MM.1S (cell line): Measurements from ENCODE around the gene GUF1.

ENCODE experiments used
- DNase-seq: peaks from one replicate; pipeline ENCODE4 v3.0.0-alpha.2; 2015
- H2AFZ ChIP-seq: fragments of 300-600 bp; sonication (generic); 2 replicates; pipeline ENCODE4 v1.6.0; 2016; ENCODE audit warnings: antibody characterized with exemption, low read length
- H3F3A ChIP-seq: fragments of 300-600 bp; sonication (generic); 2 replicates; pipeline ENCODE4 v1.6.1; 2016; ENCODE audit warnings: mild to moderate bottlenecking, antibody characterized with exemption, low read length, moderate library complexity, mixed read lengths; ENCODE audit not compliant: insufficient read depth
- H3K27ac ChIP-seq: fragments of 300-600 bp; sonication (generic); 2 replicates; pipeline ENCODE4 v1.5.1; 2016; ENCODE audit warnings: mild to moderate bottlenecking, low read length
- H3K27me3 ChIP-seq: fragments of 300-600 bp; sonication (generic); replicated peaks from 2 replicates; pipeline ENCODE4 v1.6.0; 2016; ENCODE audit warnings: low read length; ENCODE audit not compliant: insufficient read depth
- H3K36me3 ChIP-seq: fragments of 300-600 bp; sonication (generic); replicated peaks from 2 replicates; pipeline ENCODE4 v1.6.1; 2016; ENCODE audit warnings: mild to moderate bottlenecking, low read length, mixed read lengths; ENCODE audit not compliant: insufficient read depth
- H3K4me1 ChIP-seq: fragments of 300-600 bp; sonication (generic); 2 replicates; pipeline ENCODE4 v1.6.1; 2016; ENCODE audit warnings: low read length, mixed read lengths
- H3K4me2 ChIP-seq: fragments of 300-600 bp; sonication (generic); 2 replicates; pipeline ENCODE4 v1.6.0; 2016; ENCODE audit warnings: low read depth, low read length
- H3K4me3 ChIP-seq: fragments of 300-600 bp; sonication (generic); 2 replicates; pipeline ENCODE4 v1.5.1; 2016; ENCODE audit warnings: low read length, mixed read lengths
- H3K79me2 ChIP-seq: fragments of 300-600 bp; sonication (generic); 2 replicates; pipeline ENCODE4 v1.6.1; 2016; ENCODE audit warnings: mixed run types, low read length, mixed read lengths
- H3K9ac ChIP-seq: fragments of 300-600 bp; sonication (generic); 2 replicates; pipeline ENCODE4 v1.6.1; 2016; ENCODE audit warnings: low read length, mixed read lengths
- H3K9me2 ChIP-seq: fragments of 300-600 bp; sonication (generic); replicated peaks from 2 replicates; pipeline ENCODE4 v1.6.1; 2016; ENCODE audit warnings: mild to moderate bottlenecking, low read length, mixed read lengths; ENCODE audit not compliant: insufficient read depth
- H3K9me3 ChIP-seq: fragments of 300-600 bp; sonication (generic); replicated peaks from 2 replicates; pipeline ENCODE4 v1.6.1; 2016; ENCODE audit warnings: mild to moderate bottlenecking, low read length, mixed read lengths; ENCODE audit not compliant: insufficient read depth
- H4K20me1 ChIP-seq: fragments of 300-600 bp; sonication (generic); 2 replicates; pipeline ENCODE4 v1.6.1; 2016; ENCODE audit warnings: mild to moderate bottlenecking, low read length, moderate library complexity, mixed read lengths; ENCODE audit not compliant: insufficient read depth
- EZH2 ChIP-seq: fragments of 300-600 bp; sonication (generic); optimal IDR thresholded peaks from 2 replicates; pipeline ENCODE3; 2017; ENCODE audit warnings: low read depth, mild to moderate bottlenecking, antibody characterized with exemption, low read length, mixed read lengths
- EZH2phosphoT487 ChIP-seq: fragments of 300-600 bp; sonication (generic); IDR thresholded peaks from 2 replicates; pipeline ENCODE4 v1.6.1; 2018; ENCODE audit warnings: antibody characterized with exemption, low read length
- TF ChIP-seq, protein P1 (sequence below): fragments of 300-600 bp; sonication (generic); IDR thresholded peaks from 2 replicates; pipeline ENCODE4 v1.5.1; 2016; ENCODE audit warnings: antibody characterized with exemption, low read length, mixed read lengths

GUF1 gene

DNA sequence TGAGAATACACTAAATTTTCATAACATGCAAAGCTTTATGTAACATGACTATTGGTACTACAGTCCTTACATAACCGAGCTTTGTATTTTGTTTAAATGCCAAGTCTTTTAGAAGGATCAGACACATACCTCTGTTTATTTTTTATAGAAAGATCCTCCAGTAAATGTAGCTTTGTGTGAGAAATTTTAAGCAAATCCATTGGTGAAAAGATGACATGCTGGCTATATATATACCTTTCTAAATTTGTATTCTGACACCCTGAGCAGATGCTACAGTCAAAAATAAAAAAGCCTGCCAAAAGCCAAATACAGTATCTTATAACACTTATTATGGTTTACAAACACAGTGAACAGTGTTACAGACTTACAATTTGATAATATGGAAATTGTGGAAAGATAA is 26.8 kb upstream of the GUF1 start, which contains the start of gene YIPF7:
YIPF7 (minus strand) TSS at position 201 of the 400 bp plus-strand sequence. CDS start 1,525 bp downstream, outside the sequence.
- H3K9me2 ChIP-seq = no peaks in the 10 kb centered on the region
- TF ChIP-seq, protein P1, sequence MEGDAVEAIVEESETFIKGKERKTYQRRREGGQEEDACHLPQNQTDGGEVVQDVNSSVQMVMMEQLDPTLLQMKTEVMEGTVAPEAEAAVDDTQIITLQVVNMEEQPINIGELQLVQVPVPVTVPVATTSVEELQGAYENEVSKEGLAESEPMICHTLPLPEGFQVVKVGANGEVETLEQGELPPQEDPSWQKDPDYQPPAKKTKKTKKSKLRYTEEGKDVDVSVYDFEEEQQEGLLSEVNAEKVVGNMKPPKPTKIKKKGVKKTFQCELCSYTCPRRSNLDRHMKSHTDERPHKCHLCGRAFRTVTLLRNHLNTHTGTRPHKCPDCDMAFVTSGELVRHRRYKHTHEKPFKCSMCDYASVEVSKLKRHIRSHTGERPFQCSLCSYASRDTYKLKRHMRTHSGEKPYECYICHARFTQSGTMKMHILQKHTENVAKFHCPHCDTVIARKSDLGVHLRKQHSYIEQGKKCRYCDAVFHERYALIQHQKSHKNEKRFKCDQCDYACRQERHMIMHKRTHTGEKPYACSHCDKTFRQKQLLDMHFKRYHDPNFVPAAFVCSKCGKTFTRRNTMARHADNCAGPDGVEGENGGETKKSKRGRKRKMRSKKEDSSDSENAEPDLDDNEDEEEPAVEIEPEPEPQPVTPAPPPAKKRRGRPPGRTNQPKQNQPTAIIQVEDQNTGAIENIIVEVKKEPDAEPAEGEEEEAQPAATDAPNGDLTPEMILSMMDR = no peak
- TF ChIP-seq EZH2phosphoT487 (no peak), EZH2 (no peak)
- no peak for DNase-seq
- no peak within 1 kb of the TSS for H3K27ac ChIP-seq
- H3K79me2 ChIP-seq = no peaks in the 10 kb centered on the region
- no peak within 1 kb of the TSS for H3K9ac ChIP-seq
- no peak within 1 kb of the TSS for H2AFZ ChIP-seq
- no peaks in the 10 kb centered on the region for H4K20me1 ChIP-seq
- no peaks in the 10 kb centered on the region for H3K4me1 ChIP-seq
- H3K27me3 ChIP-seq = no peaks in the 10 kb centered on the region
- H3F3A ChIP-seq = no peaks in the 10 kb centered on the region
- H3K36me3 ChIP-seq = no peaks in the 10 kb centered on the region
- H3K4me2 ChIP-seq = no peak within 1 kb of the TSS
- H3K9me3 ChIP-seq = no peaks in the 10 kb centered on the region
- no peak within 1 kb of the TSS for H3K4me3 ChIP-seq

DNA sequence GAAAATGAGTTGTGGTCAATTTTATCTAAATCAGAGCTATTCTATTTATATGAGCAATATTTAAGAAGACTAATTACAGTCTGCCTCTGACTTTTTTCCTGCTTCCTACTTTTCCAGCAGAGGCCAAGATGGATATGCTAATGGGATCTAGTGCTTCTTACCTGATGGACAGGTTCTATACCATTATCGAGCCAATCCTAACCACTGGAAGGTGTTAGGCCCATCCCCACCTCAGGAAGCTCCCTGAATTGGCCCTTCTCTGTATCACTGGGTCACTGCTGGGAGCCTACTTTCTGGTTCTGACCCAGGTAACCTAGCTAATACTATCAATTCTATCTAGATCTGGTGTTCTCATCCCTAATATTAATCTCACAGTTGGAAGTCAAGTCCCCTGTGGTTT is 26.2 kb upstream of the GUF1 start:
- Histone ChIP-seq H3K4me1 (no peaks in the 10 kb centered on the region), H4K20me1 (no peaks in the 10 kb centered on the region), H3K4me3 (no peak overlapping the region), H3K36me3 (no peaks in the 10 kb centered on the region), H2AFZ (no peak overlapping the region), H3K9me3 (no peaks in the 10 kb centered on the region), H3K9me2 (no peaks in the 10 kb centered on the region), H3K9ac (no peak overlapping the region), H3K4me2 (no peak overlapping the region), H3F3A (no peaks in the 10 kb centered on the region), H3K27ac (no peak overlapping the region), H3K27me3 (no peaks in the 10 kb centered on the region), H3K79me2 (no peaks in the 10 kb centered on the region)
- TF ChIP-seq, protein P1 = no peak
- TF ChIP-seq EZH2phosphoT487 (no peak), EZH2 (no peak)
- no peak for DNase-seq

DNA sequence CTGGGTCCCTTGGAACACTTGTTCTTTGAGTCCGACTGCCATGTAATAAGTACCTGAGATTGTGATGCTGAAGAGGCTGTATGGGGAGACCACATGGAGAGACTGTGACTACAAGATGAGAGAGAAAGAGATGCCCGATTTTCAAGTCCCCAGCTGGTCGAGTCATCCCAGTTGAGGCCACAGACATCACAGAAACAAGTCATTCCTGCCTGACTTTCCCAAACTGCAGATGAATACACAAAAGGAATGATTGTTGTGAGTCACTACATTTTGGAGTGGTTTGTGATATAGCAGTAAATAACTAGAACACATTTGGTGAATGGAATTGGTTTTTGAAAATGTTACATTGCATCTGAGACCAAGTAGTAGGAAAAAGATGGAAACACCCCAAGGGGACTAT is 17.8 kb upstream of the GUF1 start:
- H3K4me2 ChIP-seq = no peak overlapping the region
- TF ChIP-seq, protein P1 = no peak
- TF ChIP-seq EZH2 (no peak), EZH2phosphoT487 (no peak)

More for the DNA sequence above, 17.8 kb upstream of the GUF1 start:
- H3K4me3 ChIP-seq = no peak overlapping the region
- no peaks in the 10 kb centered on the region for H3K9me2 ChIP-seq
- no peak overlapping the region for H2AFZ ChIP-seq
- no peaks in the 10 kb centered on the region for H3K4me1 ChIP-seq
- H3K9ac ChIP-seq = no peak overlapping the region
- no peak for DNase-seq
- no peak overlapping the region for H3K27ac ChIP-seq
- no peaks in the 10 kb centered on the region for H3K27me3 ChIP-seq
- H4K20me1 ChIP-seq = no peaks in the 10 kb centered on the region
- H3K9me3 ChIP-seq = no peaks in the 10 kb centered on the region
- no peaks in the 10 kb centered on the region for H3K36me3 ChIP-seq
- H3K79me2 ChIP-seq = no peaks in the 10 kb centered on the region
- H3F3A ChIP-seq = no peaks in the 10 kb centered on the region
